HTERT RPE-1 (cell line): ENCODE results near the gene STX10.

ENCODE experiments used
- in situ Hi-C: fragments of 300-500 bp; cut with MboI; formaldehyde crosslinking; loops from 4 replicates; pipeline ENCODE4 v1.14.3; 2020; ENCODE audit warnings: low sequenced_read_pairs

STX10 gene

DNA sequence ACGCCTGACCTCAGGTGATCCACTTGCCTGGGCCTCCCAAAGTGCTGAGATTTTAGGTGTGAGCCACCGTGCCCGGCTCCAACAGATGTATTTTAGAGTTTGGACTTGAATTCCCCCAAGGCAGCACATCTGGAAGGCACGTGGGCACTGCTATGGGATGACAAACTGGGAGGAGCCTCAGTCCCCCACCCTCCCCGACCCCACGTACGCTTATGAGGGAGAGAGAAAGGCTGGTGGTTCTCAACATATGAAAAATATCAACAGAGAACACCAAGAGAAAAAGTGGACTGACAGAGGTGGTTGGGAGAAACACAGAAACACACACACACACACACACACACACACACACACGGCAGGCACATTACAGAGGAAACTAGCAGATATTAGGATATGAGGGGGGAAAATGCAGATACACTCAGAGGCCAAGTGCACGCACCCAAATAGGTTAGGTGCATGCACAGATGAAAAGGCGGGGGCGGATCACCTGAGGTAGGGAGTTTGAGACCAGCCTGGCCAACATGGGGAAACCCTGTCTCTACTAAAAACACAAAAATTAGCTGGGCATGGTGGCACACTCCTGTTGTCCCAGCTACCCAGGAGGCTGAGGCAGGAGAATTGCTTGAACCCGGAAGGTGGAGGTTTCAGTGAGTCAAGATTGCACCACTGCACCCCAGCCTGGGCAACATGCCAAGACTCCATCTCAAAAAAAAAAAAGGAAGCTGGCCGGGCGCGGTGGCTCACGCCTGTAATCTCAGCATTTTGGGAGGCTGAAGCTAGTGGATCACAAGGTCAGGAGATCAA is 3.2 kb downstream of the STX10 start:
- in situ Hi-C loops: no loop called here

DNA sequence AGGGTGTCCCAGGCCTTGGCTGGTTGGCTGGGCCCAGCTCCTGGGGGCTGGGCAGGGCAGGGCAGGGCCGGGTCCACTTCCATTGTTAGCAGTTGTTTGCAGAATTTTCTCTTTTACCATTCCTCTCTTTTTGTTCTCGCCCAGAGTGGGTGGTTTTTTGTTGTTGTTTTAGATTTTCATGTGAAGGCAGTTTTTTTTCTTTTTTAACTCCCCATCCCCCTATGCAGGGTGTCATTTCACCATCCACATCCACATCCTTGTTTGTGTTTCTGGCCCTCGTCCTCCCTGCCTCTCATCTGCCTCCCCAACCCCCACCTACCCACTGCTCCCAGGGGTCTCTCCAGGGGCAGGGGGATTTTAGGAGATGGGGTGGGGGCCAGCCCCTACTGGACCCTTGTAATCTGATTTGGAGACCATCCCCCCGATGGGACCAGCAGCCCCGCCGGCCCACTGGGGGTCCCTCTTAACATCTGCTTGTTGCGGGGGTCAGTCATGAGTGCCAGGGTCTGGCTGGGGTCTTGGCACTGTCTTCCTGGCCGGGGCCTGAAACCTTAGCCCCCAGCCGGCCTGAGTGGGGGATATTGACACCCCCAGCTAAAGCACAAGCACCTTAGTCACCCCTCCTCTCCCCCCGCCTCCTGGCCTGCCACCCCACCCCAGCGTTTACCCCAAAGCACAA is 10.4 kb downstream of the STX10 start:
- in situ Hi-C loops: no loop called here

DNA sequence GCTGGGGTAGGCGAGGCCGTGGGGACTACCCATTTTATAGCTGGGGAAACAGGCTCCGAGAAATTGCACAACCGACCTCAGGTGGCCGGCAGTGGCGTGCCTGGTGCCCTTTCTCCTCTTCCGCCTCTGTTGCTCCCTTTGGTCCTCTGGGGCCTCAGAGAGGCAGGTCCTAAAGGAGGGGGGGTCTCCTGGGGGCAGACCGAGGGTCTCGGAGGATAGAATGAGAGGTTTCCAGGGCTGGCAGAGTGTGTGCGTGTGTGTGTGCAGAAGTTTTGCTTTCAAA is 11.3 kb downstream of the STX10 start:
- in situ Hi-C loops: no loop called here

DNA sequence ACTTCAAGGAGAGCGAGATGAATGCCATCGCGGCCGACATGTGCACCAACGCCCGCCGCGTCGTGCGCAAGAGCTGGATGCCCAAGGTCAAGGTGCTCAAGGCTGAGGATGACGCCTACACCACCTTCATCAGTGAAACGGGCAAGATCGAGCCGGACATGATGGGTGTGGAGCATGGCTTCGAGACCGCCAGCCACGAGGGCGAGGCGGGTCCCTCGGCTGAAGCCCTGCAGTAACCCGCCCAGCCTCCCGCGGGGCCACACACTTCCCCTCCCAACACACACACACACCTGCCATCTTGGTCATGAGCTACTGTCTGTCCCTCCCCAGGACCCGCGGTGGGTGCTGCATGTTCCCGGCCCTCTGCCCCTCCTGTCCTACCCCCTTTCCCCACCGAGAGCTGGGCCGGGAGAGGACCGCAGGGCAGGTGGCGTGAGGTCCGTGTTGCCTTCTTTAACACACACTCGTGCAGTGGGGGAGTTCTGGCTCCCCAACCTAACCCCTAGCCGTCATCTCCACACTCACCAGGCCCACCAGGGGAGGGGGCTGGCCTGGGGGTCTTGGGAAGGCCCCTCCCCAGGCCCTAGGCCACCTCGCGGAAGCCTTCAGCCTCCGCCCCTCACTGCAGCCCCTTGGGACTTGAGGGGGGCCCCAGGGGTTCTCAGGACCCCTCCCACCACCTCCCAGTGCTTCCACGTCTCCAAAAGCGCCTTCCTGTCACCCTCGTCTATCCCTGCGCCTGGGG is 11.8 kb downstream of the STX10 start:
- in situ Hi-C loops: no loop called here

DNA sequence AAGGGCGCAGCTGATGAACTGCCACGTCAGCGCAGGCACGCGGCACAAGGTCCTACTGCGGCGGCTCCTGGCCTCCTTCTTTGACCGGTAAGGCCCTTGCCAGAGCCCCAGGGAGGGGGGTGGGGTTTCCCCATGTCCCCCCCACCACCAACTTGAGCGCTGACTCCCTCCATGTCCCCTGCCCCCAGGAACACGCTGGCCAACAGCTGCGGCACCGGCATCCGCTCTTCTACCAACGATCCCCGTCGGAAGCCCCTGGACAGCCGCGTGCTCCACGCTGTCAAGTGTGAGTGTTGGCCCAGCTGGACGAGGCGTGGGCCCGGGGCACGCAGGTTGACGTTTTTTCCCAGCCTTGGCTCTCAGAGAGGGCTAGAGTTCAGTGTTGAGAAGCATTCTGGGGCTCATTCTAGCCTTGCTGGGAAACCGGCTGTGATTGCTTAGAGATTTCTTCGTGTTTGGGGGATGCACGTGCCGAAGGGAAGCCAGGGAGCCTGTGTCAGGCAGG is 12.8 kb downstream of the STX10 start:
- in situ Hi-C loops: no loop called here

DNA sequence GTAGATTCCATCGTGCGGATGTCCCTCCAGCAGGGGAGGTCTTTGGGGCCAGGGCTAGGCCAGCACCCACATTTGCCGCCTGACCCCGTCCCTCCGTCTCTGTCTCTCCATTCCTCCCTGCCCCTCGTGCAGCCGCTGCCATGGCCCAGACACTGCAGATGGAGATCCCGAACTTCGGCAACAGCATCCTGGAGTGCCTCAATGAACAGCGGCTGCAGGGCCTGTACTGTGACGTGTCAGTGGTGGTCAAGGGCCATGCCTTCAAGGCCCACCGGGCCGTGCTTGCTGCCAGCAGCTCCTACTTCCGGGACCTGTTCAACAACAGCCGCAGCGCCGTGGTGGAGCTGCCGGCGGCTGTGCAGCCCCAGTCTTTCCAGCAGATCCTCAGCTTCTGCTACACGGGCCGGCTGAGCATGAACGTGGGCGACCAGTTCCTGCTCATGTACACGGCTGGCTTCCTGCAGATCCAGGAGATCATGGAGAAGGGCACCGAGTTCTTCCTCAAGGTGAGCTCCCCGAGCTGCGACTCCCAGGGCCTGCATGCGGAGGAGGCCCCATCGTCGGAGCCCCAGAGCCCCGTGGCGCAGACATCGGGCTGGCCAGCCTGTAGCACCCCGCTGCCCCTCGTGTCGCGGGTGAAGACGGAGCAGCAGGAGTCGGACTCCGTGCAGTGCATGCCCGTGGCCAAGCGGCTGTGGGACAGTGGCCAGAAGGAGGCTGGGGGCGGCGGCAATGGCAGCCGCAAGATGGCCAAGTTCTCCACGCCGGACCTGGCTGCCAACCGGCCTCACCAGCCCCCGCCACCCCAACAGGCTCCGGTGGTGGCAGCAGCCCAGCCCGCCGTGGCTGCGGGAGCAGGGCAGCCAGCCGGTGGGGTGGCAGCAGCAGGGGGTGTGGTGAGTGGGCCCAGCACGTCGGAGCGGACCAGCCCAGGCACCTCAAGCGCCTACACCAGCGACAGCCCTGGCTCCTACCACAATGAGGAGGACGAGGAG is 14.8 kb downstream of the STX10 start:
- in situ Hi-C loops: no loop called here

DNA sequence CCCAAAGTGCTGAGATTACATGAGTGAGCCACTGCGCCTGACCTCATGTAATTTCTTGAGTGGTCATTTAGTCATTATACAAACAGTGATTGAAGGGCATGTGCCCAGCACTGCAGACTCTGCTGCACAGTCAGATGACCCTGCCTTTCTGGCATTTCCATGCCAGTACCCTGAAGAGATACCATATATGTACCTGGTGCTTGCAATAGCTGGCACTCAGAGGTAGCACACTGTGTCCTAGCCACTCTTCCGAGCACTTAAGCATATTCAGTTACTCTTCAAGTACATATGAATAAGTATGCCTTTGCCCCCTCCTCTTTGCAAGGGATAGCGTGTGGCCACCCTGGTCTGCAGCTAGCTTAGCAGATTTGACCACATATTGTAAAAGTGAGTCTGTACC is 15.5 kb downstream of the STX10 start:
- in situ Hi-C loops: no loop called here

DNA sequence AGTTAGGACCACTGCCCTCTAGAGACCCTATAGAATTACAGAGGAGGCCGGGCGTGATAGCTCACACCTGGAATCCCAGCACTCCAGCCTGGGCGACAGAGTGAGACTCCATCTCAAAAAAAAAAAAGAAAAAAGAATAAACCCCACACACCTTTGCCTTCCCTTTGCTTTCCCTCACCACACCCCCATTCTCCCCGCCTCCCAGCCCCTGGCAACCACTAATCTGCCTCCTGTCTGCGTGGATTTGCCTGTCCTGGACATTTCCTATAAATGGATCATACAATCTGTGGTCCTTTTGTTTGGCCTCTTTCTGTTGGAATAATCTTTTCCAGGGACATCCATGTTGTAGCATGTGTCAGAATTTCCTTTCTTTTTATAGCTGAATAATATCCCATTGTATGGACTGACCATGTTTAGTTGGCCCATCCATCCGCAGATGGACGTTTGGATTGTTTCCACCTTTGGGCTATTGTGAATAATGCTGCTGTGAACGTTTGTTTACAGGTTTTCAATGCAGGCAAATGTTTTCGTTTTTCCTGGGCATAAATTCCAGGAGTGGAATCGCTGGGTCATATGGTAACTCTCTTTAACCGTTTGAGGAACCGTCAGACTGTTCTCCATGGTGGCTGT is 16.8 kb downstream of the STX10 start:
- in situ Hi-C loops: no loop called here

DNA sequence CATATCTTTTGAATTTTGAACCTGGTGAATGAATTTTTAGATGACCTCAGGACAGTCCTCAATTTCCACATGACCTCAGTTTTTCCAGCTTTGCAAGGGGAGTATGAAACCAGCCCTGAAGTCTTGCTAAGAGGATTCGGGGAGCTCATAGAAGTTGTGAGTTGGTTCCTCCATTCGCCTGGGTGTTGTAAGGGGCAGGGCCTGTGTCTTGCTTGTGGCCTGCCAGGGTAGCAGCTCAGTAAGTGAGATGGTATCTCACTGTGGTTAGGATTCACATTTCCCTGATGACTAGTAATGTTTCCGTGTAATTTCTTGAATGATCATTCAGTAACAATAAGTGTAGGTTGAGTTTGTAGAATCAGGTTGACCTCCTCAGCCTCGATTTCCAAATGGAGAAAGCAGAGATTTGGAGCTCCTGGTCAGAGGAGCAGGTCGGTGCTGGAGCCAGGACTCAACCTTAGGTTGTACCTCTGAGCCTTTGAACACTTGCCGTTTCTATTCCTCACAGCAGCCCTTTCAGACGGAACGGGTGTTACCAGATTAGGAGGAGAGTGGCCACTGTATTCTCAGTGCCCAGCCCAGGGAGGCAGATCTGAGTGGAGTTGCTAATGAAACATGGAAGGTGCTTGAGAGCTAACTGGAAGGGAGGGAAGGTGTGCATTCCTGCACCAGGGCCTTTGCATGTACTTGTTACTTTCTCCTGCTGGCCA is 17.5 kb downstream of the STX10 start:
- in situ Hi-C loops: no loop called here

DNA sequence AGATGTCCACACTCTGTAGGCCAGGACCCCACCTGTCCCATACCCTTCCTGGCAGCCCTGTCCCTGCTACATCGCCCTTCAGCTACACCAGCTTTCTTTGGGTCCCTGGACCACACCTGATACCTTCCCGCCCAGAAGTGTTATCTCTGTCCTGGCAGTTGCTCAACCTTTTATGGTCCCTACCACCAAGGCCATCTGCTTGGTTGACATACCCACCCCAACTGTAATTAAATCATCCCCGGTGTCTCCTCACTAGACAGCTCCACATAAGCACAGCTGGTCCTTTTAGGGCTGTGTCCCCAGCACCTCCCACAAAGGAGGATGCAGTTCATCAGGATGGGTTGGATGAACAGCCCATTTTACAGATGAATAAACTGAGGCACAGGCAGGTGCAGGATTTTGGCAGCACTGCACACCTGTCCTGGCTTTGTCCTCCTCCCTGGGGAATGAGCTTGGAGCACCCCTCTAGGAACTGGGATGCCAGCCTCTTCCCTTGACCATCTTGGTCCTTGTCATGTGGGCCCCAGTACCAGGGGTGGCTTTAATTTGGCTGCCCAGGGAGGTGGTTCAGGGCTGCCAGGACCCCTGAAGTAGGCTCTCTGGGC is 19.2 kb downstream of the STX10 start:
- in situ Hi-C loops: no loop called here

DNA sequence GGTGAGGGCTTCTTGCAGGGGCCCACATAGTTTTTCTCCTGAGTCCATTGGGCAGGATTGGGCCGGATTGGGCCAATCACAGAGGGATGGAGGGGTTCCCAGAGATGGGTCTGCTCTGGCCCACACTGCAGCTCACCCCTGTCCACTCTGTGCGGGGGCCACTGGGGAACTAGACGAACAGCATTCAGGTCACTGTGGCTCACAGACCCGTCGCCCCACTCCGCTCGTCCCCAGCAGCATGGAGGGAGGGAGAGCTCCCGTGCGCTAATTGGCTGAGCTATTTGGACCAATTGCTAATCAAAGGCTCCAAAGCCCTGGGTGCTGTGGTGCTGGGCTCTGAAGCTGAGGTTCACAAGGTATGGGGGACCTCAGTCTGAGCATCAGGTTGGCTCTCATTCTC is 20.8 kb downstream of the STX10 start:
- in situ Hi-C loops: no loop called here

DNA sequence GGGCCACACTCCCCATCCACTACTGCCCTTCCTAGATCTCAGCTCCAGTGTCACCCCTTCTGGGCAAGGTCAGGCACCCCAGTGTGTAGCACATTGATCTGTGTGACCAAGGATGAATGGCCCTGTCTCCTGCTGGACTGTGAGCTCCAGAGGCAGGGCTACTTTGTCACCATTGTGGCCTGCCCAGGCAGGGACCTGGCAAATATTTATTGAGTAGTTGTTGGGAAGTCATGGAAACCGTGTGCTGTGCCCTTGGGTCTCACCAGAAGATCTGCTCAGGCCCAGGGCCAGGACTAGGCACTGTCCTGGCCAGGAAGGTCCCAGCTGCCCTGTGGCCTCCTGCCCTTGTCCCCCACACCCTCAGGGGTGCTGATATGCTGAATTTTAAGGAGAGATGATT is 21.6 kb downstream of the STX10 start:
- in situ Hi-C loops: no loop called here

DNA sequence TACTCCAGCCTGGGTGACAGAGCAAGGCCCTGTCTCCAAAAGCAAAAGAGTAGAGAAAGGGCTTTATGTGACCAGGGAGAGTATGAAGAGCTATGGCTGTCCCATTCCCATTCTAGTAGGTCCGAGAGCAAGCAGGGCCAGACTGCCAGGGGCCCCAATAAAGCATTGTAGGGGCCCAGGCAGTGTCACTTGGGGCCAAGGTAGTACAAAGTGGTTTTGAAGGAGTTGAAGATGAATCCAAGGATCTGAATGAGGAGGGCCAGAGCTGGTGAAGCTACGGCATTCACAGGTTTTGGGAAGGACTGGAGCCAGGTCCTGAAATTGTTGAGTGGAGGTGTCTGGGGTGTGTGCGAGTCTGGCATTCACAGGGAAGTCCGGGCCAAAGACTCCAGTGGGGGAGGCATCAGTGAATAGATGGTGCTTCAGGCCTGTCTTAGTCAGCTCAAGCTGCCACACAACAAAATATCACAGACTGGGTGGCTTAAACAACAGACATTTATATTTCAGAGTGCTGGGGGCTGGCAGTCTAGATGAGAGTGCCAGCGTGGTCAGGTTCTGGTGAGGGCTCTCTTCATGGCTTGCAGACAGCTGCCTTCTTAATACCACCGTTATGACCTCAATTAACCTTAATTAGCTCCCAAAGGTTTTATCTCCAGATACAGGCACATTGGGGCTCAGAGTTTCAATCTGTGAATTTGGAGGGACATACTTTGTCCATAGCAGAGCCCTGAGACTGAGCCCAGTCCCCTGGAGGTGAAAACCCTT is 22.2 kb downstream of the STX10 start:
- in situ Hi-C loops: no loop called here

DNA sequence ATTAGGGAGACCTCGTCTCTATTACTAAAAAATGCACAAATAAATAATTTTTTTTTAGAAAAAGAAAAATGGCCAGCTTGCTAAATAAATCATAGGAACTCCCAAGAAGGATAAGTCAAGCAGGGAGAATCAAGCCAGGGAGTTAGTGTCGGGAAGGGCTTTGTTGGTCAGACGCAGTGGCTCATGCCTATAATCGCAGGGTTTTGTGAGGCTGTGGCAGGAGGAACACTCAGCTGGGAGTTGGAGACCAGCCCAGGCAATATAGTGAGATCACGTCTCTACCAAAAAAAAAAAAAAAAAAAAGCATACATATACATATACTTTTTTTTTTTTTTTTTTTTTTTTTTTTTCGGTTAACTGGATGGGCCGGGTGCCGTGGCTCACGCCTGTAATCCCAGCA is 23.1 kb downstream of the STX10 start:
- in situ Hi-C loops: no loop called here

DNA sequence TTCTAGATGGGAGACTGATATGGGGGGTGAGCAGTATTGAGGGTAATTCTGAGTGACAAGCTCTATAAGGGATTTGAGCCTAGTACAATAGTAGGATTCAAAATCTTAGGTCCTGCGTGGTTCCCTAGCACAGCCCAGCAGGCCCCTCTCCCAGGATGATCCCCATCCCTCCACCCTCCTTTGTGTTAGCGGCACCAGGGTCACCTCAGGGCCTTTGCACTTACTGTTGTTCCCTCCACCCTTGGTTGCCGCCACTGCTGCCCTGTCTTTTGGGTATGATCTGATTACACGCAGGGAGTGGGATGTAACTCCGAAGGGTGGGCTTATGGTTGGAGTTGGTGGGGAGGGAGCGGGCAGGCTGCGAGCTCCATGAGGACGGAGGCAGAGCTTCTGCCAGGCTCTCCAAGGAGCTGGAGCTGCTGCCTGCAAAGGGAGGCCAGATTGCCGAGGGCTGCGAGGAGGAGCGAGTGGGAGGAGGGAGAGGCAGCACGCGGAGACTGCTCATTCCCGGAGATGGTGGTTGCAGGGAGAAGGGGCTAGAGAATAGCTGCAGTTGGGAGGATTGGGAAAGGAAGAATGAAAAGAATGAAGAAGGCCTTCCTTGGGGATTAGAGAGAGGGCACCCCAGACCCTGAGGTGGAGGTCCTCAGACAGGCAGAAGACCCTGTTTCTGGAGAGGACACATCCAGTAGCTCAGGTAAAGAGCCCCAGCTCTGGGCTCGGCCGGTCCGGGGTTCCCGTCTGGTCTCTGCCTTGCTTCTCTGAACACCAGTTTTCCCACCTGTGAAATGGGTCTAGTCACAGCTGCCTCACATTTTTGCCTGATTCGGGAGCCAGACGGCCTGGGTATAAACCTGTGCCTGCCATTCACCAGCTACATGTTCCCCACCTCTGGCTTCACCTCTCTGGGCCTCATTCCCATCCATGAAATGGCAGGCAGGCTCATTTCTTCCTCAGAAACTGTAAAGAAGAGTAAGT is 26.9 kb downstream of the STX10 start:
- in situ Hi-C loops: no loop called here

DNA sequence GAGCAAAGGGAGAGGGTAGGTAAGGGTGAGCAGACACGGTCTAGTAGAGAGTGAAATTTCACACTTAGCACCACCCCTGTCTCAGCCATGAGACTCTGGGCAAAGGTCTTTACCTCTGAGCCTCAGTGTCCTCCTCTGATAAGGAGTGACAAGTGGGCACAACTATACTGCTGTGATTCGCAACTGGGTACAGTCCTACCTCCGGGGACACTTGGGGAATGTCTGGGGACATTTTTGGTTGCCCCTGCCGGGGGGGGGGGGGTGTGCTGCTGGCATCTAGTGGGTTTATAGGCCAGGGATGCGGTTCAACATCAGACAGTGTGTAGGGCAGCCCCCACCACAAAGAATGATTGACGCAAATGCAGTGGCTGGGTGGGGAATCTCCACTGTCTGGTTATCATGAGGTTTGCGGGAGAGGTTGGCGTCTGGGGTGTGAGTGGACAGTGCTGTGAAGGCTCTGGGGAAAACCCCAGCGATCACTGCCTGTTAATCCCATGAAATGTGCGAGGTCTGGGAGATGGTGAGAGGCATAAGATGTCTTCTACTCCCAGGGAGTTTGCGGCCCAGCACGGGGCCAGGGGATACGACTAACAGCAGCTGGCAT is 27.8 kb downstream of the STX10 start:
- in situ Hi-C loops: no loop called here
